GM12878 (cell line): ENCODE results near the gene ARID3A. TPM values are rescaled to one million over a fixed set of nuclear protein-coding genes. Genes with fewer than 3 reads are reported as not detected.

Experiments used
- BACH1 ChIP-seq: fragments of 450-650 bp; IDR thresholded peaks from 2 replicates; pipeline ENCODE4 v1.6.1; 2017; ENCODE audit warnings: mild to moderate bottlenecking, borderline replicate concordance
- BCL11A ChIP-seq: IDR thresholded peaks from 2 replicates; pipeline ENCODE4 v1.6.1; 2011; ENCODE audit warnings: low read depth, low read length
- BRCA1 ChIP-seq: IDR thresholded peaks from 2 replicates; pipeline ENCODE4 v1.6.1; 2011; ENCODE audit warnings: low read depth, low read length, improper control_type of control experiment
- CBFB ChIP-seq: IDR thresholded peaks from 2 replicates; pipeline ENCODE4 v1.6.1; 2016; ENCODE audit warnings: antibody characterized with exemption, low read depth
- CHD2 ChIP-seq: IDR thresholded peaks from 2 replicates; pipeline ENCODE4 v1.6.1; 2011; ENCODE audit warnings: low read depth, low read length, improper control_type of control experiment, borderline replicate concordance
- CUX1 ChIP-seq: IDR thresholded peaks from 2 replicates; pipeline ENCODE4 v1.6.1; 2012; ENCODE audit warnings: improper control_type of control experiment, low read depth, low read length; ENCODE audit not compliant: insufficient replicate concordance
- ETV6 ChIP-seq, 2 experiments: fragments of 450-650 bp in 1 of 2; IDR thresholded peaks in 1 of 2; conservative IDR thresholded peaks in 1 of 2; 2 replicates each; pipeline ENCODE4 v1.6.1; 2014; ENCODE audit warnings: antibody characterized with exemption in 1 of 2, borderline replicate concordance in 1 of 2, low read depth in 1 of 2, mild to moderate bottlenecking in 1 of 2, moderate library complexity in 1 of 2
- EZH2 ChIP-seq: IDR thresholded peaks from 2 replicates; pipeline ENCODE4 v1.6.1; 2012; ENCODE audit warnings: low read depth, mild to moderate bottlenecking, control low read depth, inconsistent platforms, low read length, borderline replicate concordance; ENCODE audit not compliant: control insufficient read depth
- IKZF2 ChIP-seq, 2 experiments: fragments of 450-650 bp; IDR thresholded peaks; 2 replicates each; pipeline ENCODE4 v1.6.1; 2017; ENCODE audit warnings: mild to moderate bottlenecking in 2 of 2, moderate library complexity in 2 of 2
- JUND ChIP-seq: IDR thresholded peaks from 2 replicates; pipeline ENCODE4 v1.6.1; 2012; ENCODE audit warnings: low read depth, mild to moderate bottlenecking, low read length, improper control_type of control experiment, moderate library complexity
- NFIC ChIP-seq: IDR thresholded peaks from 2 replicates; pipeline ENCODE4 v1.6.1; 2012; ENCODE audit warnings: low read depth, mild to moderate bottlenecking, inconsistent platforms, low read length, moderate library complexity
- NFXL1 ChIP-seq: fragments of 450-650 bp; IDR thresholded peaks from 2 replicates; pipeline ENCODE4 v1.6.1; 2017; ENCODE audit warnings: antibody characterized with exemption, mild to moderate bottlenecking, borderline replicate concordance
- NR2C2 ChIP-seq: IDR thresholded peaks from 2 replicates; pipeline ENCODE4 v1.6.1; 2011; ENCODE audit warnings: borderline replicate concordance, low read depth; ENCODE audit not compliant: control insufficient read depth, insufficient read length
- NRF1 ChIP-seq: conservative IDR thresholded peaks from 2 replicates; pipeline ENCODE4 v1.6.1; 2011; ENCODE audit warnings: mild to moderate bottlenecking, low read depth, low read length, improper control_type of control experiment
- RFX5 ChIP-seq: IDR thresholded peaks from 2 replicates; pipeline ENCODE4 v1.6.1; 2011; ENCODE audit warnings: low read depth, low read length, improper control_type of control experiment
- SMAD5 ChIP-seq: IDR thresholded peaks from 2 replicates; pipeline ENCODE4 v1.6.1; 2016; ENCODE audit warnings: antibody characterized with exemption, low read depth
- STAT1 ChIP-seq: fragments of 450-650 bp; conservative IDR thresholded peaks from 2 replicates; pipeline ENCODE4 v1.6.1; 2014; ENCODE audit warnings: antibody characterized with exemption, mild to moderate bottlenecking
- ZNF207 ChIP-seq: fragments of 450-650 bp; IDR thresholded peaks from 2 replicates; pipeline ENCODE4 v1.6.1; 2014; ENCODE audit warnings: antibody characterized with exemption, mild to moderate bottlenecking, borderline replicate concordance
- ZNF384 ChIP-seq: IDR thresholded peaks from 2 replicates; pipeline ENCODE4 v1.6.1; 2012; ENCODE audit warnings: low read depth, mild to moderate bottlenecking, low read length, improper control_type of control experiment, borderline replicate concordance
- ZNF592 ChIP-seq: fragments of 450-650 bp; IDR thresholded peaks from 2 replicates; pipeline ENCODE4 v1.6.1; 2017; ENCODE audit warnings: mild to moderate bottlenecking, moderate library complexity
- ZSCAN29 ChIP-seq: fragments of 450-650 bp; IDR thresholded peaks from 2 replicates; pipeline ENCODE4 v1.6.1; 2017; ENCODE audit warnings: mild to moderate bottlenecking, moderate library complexity
- polyA plus RNA-seq, 11 experiments: library from polyadenylated mRNA; depleted of rRNA in 4 of 11; unstranded in 6 of 11; stranded (reverse) in 5 of 11; fragments of >200 nt; fragmentation: Nextera tagmentation in 4 of 11; fragmentation: Illumina TruSeq in 1 of 11; extraction: Ambion mirVana in 4 of 11; extraction: Trizol in 1 of 11; gene quantifications; 1 replicate in 1 of 11; 2 replicates in 10 of 11; pipeline versions ENCODE4 v1.2.1 to v1.2.3, GENCODE V29; 2011 to 2016; ENCODE audit warnings: inconsistent platforms in 2 of 11, missing spikeins in 2 of 11, low read depth in 1 of 11
- total RNA-seq, 4 experiments: library from RNA; depleted of rRNA in 3 of 4; stranded (reverse); fragments of >200 nt in 3 of 4; fragmentation: Illumina TruSeq in 1 of 4; extraction: Trizol in 1 of 4; gene quantifications; 2 replicates each; pipeline versions ENCODE4 v1.2.1 to v1.2.3, GENCODE V29; 2013 to 2021

The ARID3A gene
- total and polyA plus RNA-seq, 10 of the 15 experiments (the other 5 are each of a cell fraction or from before 2014, with no cell fraction given) = 0.76 to 70.0 (median 16.7) TPM

GRCh38 chr19:932648-933552 is 7.1 kb downstream of the ARID3A start (continued):
- TF ChIP-seq CUX1 = no peak
- no peak for TF ChIP-seq NFIC
- TF ChIP-seq ETV6 (conservative IDR thresholded peaks at IDR 0.05 in 1 of 2, IDR thresholded peaks at IDR 0.05 in 1 of 2; ENCODE audit: borderline replicate concordance in 1 of 2, low read depth in 1 of 2) = 0 out of 4 replicates have a peak, but pooled peaks of 1 of the 2 experiments have one; percentile 26
- TF ChIP-seq SMAD5 = no peak
- no peak for TF ChIP-seq BRCA1
- TF ChIP-seq ZNF384 = no peak
- TF ChIP-seq NFXL1 = no peak
- TF ChIP-seq STAT1 = no peak
- TF ChIP-seq CBFB = peak; percentile 37; the same call in 1 of the 2 replicates
- TF ChIP-seq IKZF2 (IDR thresholded peaks at IDR 0.05) = peak; percentile 52 to 53
- TF ChIP-seq RFX5 = no peak
- TF ChIP-seq ZNF592 = no peak
- TF ChIP-seq ZNF207 = no peak
- TF ChIP-seq CHD2 = 0 out of 2 replicates have a peak, but pooled peaks have one; percentile 25
- TF ChIP-seq JUND = no peak
- TF ChIP-seq ZSCAN29 = no peak
- no peak for TF ChIP-seq EZH2
- peak; percentile 82 for TF ChIP-seq BACH1
- TF ChIP-seq NRF1 = no peak
- no peak for TF ChIP-seq NR2C2
- no peak for TF ChIP-seq BCL11A
